ENCODE data around the gene DCAF10. TPM values are rescaled to one million over a fixed set of nuclear protein-coding genes. Genes with fewer than 3 reads are reported as not detected.
A peak's percentile ranks its signal among the peaks of the same experiment; 100 is the strongest.

DCAF10 gene
- total and polyA plus RNA-seq, 10 of the 15 experiments (the other 5 are each of a cell fraction or from before 2014, with no cell fraction given): 3.9 to 21.7 (median 9.8) TPM

- peak; percentile 4 to 52; a peak in 2 of 4 replicates for TF ChIP-seq IKZF2 (IDR thresholded peaks at IDR 0.05)
- peak; percentile 84 for TF ChIP-seq TCF12 (IDR thresholded peaks at IDR 0.05; ENCODE audit: low read depth, low read length)
- no peak for TF ChIP-seq SREBF2 (IDR thresholded peaks at IDR 0.05; ENCODE audit: low read length)
- peak; percentile 91 for TF ChIP-seq ZNF592 (IDR thresholded peaks at IDR 0.05)
- peak; percentile 87 for TF ChIP-seq DPF2 (IDR thresholded peaks at IDR 0.05)
- TF ChIP-seq BHLHE40 (IDR thresholded peaks at IDR 0.05; ENCODE audit: borderline replicate concordance in 1 of 2, low read depth in 2 of 2, low read length in 1 of 2): peak; percentile 93 to 99
- no peak for TF ChIP-seq MEF2A (IDR thresholded peaks at IDR 0.05; ENCODE audit: insufficient read depth, low read depth, low read length)
- TF ChIP-seq, protein P1, sequence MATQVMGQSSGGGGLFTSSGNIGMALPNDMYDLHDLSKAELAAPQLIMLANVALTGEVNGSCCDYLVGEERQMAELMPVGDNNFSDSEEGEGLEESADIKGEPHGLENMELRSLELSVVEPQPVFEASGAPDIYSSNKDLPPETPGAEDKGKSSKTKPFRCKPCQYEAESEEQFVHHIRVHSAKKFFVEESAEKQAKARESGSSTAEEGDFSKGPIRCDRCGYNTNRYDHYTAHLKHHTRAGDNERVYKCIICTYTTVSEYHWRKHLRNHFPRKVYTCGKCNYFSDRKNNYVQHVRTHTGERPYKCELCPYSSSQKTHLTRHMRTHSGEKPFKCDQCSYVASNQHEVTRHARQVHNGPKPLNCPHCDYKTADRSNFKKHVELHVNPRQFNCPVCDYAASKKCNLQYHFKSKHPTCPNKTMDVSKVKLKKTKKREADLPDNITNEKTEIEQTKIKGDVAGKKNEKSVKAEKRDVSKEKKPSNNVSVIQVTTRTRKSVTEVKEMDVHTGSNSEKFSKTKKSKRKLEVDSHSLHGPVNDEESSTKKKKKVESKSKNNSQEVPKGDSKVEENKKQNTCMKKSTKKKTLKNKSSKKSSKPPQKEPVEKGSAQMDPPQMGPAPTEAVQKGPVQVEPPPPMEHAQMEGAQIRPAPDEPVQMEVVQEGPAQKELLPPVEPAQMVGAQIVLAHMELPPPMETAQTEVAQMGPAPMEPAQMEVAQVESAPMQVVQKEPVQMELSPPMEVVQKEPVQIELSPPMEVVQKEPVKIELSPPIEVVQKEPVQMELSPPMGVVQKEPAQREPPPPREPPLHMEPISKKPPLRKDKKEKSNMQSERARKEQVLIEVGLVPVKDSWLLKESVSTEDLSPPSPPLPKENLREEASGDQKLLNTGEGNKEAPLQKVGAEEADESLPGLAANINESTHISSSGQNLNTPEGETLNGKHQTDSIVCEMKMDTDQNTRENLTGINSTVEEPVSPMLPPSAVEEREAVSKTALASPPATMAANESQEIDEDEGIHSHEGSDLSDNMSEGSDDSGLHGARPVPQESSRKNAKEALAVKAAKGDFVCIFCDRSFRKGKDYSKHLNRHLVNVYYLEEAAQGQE (IDR thresholded peaks at IDR 0.05; ENCODE audit: low read depth, low read length): 0 out of 2 replicates have a peak, but pooled peaks have one; percentile 38
- no peak; the same call in 1 of the 2 replicates for TF ChIP-seq FOXK2 (IDR thresholded peaks at IDR 0.05)
- TF ChIP-seq CBX5 (IDR thresholded peaks at IDR 0.05; ENCODE audit: low read depth): peak; percentile 96; the same call in 1 of the 2 replicates
- peak; percentile 80 for TF ChIP-seq RELB (IDR thresholded peaks at IDR 0.05; ENCODE audit: low read depth)
- TF ChIP-seq, protein P2, sequence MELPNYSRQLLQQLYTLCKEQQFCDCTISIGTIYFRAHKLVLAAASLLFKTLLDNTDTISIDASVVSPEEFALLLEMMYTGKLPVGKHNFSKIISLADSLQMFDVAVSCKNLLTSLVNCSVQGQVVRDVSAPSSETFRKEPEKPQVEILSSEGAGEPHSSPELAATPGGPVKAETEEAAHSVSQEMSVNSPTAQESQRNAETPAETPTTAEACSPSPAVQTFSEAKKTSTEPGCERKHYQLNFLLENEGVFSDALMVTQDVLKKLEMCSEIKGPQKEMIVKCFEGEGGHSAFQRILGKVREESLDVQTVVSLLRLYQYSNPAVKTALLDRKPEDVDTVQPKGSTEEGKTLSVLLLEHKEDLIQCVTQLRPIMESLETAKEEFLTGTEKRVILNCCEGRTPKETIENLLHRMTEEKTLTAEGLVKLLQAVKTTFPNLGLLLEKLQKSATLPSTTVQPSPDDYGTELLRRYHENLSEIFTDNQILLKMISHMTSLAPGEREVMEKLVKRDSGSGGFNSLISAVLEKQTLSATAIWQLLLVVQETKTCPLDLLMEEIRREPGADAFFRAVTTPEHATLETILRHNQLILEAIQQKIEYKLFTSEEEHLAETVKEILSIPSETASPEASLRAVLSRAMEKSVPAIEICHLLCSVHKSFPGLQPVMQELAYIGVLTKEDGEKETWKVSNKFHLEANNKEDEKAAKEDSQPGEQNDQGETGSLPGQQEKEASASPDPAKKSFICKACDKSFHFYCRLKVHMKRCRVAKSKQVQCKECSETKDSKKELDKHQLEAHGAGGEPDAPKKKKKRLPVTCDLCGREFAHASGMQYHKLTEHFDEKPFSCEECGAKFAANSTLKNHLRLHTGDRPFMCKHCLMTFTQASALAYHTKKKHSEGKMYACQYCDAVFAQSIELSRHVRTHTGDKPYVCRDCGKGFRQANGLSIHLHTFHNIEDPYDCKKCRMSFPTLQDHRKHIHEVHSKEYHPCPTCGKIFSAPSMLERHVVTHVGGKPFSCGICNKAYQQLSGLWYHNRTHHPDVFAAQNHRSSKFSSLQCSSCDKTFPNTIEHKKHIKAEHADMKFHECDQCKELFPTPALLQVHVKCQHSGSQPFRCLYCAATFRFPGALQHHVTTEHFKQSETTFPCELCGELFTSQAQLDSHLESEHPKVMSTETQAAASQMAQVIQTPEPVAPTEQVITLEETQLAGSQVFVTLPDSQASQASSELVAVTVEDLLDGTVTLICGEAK (IDR thresholded peaks at IDR 0.05; ENCODE audit: borderline replicate concordance): no peak
- peak; percentile 12; the same call in 1 of the 2 replicates for TF ChIP-seq IRF3 (IDR thresholded peaks at IDR 0.05)
These were observed 103.2 kb downstream of the DCAF10 start, which contains the start of gene SLC25A51 (continued) for GRCh38 chr9:37903647-37904444.

All from GM12878 (cell line).